ENCODE measurements around the gene BLTP1. TPM values are rescaled to one million over a fixed set of nuclear protein-coding genes. Genes with fewer than 3 reads are reported as not detected.

Gene BLTP1
- total and polyA plus RNA-seq, 2 of the 13 experiments (the other 11 are each of a cell fraction or from before 2014, with no cell fraction given), result 27.7 to 33.1 TPM

- H3K36me3 ChIP-seq (replicated peaks in 1 of 2; ENCODE audit: control insufficient read depth in 1 of 2, insufficient read depth in 2 of 2, low read length in 2 of 2), result no peaks in the 10 kb centered on the region
- no peaks in the 10 kb centered on the region for H3K9me3 ChIP-seq (ENCODE audit: low read length)
- H3K4me3 ChIP-seq (replicated peaks in 1 of 3; ENCODE audit: insufficient read depth in 1 of 3, low read depth in 2 of 3, low read length in 3 of 3), result no peak overlapping the region
- DNase-seq (ENCODE audit: low spot score) (no peak), ATAC-seq (no peak), FAIRE-seq (no peak)
- no peaks in the 10 kb centered on the region for H4K20me1 ChIP-seq (ENCODE audit: insufficient read depth, low read length)
- no peaks in the 10 kb centered on the region for H3K4me1 ChIP-seq (ENCODE audit: insufficient read depth, low read length)
- 37% methylated on average over 2 of the region's 2 CpGs for WGBS (ENCODE audit: low lambda C conversion rate)
- no peaks in the 10 kb centered on the region for H3K27me3 ChIP-seq (ENCODE audit: control insufficient read depth in 1 of 2, insufficient read depth in 2 of 2, low read length in 2 of 2)
- intact Hi-C loops (cut with micrococcal nuclease; ENCODE audit: unreplicated experiment) (no loop called here), in situ Hi-C loops (cut with HindIII; ENCODE audit: extremely low pct_ligation_motif_present, low pct_unique_long_range_greater_than_20kb) (no loop called here)
- no peak overlapping the region for H3K27ac ChIP-seq (ENCODE audit: extremely low read length, insufficient read depth, low read length)
- no peak overlapping the region for H3K9ac ChIP-seq (ENCODE audit: insufficient read depth, low read depth, low read length)
- H2AFZ ChIP-seq (ENCODE audit: low read length), result no peak overlapping the region
- no TSS peak for BruUV-seq (replicated peaks)
- CTCF ChIA-PET (ENCODE audit: low intra/inter-chr PET ratio, low total read pairs), result no interaction called here
- H3K4me2 ChIP-seq (ENCODE audit: low read depth, low read length), result no peak overlapping the region
- no peaks in the 10 kb centered on the region for H3K79me2 ChIP-seq (ENCODE audit: insufficient read depth, low read length)
- POLR2A ChIA-PET, result no interaction called here
- TF ChIP-seq MATR3 (CRISPR knock-in tag; IDR thresholded peaks at IDR 0.05) (no peak), CSRNP1 (CRISPR knock-in tag; IDR thresholded peaks at IDR 0.05) (no peak), ZBTB39 (CRISPR knock-in tag; IDR thresholded peaks at IDR 0.05) (no peak), MLLT10 (CRISPR knock-in tag; IDR thresholded peaks at IDR 0.05) (no peak), ZBTB40 (IDR thresholded peaks at IDR 0.05) (no peak), ZBTB40 (CRISPR knock-in tag; IDR thresholded peaks at IDR 0.05) (no peak), KLF9 (CRISPR knock-in tag; IDR thresholded peaks at IDR 0.05; ENCODE audit: low read depth) (no peak), NFATC3 (CRISPR knock-in tag; IDR thresholded peaks at IDR 0.05) (no peak), ZNF354B (CRISPR knock-in tag; IDR thresholded peaks at IDR 0.05) (no peak), NFE2L1 (CRISPR knock-in tag; IDR thresholded peaks at IDR 0.05; ENCODE audit: borderline replicate concordance) (no peak), MEIS1 (CRISPR knock-in tag; IDR thresholded peaks at IDR 0.05; ENCODE audit: borderline replicate concordance) (no peak), SP4 (CRISPR knock-in tag; IDR thresholded peaks at IDR 0.05) (no peak), GTF3A (CRISPR knock-in tag; conservative IDR thresholded peaks at IDR 0.05) (no peak)
These were observed 44.5 kb upstream of the BLTP1 start for GRCh38 chr4:122107680-122108079.

All from HepG2 (cell line).